HepG2 (cell line): ENCODE results near the gene FAM228A. TPM values are rescaled to one million over a fixed set of nuclear protein-coding genes. Genes with fewer than 3 reads are reported as not detected.

Experiments used
- ATAC-seq: fragments of 200-7000 bp; cut with Tn5 transposase; 3 replicates; pipeline ENCODE4 v1.9.1; 2020; ENCODE audit warnings: mild to moderate bottlenecking, moderate library complexity
- BruUV-seq: library from RNA; stranded (reverse); fragments of 400-500 nt; replicated peaks from 2 replicates; lab custom pipeline; 2021; lab: Mats Ljungman, UMichigan
- CTCF ChIA-PET: fragments of 300-600 bp; formaldehyde crosslinking; extraction: SDS; loops from one replicate; lab custom pipeline; 2021; ENCODE audit warnings: low total read pairs, inconsistent platforms, low intra/inter-chr PET ratio; lab: Yijun Ruan, JAX
- POLR2A ChIA-PET: fragments of 350-600 bp; sonication (Branson Sonifier 250); formaldehyde crosslinking; loops from one replicate; lab custom pipeline; 2020; ENCODE audit warnings: antibody characterized with exemption, inconsistent platforms; lab: Yijun Ruan, JAX
- DNase-seq: peaks from one replicate; pipeline ENCODE4 v3.0.0-alpha.2; 2015; ENCODE audit warnings: low spot score
- FAIRE-seq: peaks from 3 replicates; lab custom pipeline; 2011; peaks lifted over from hg19 to GRCh38; lab: Jason Lieb, UNC
- H2AFZ ChIP-seq: one replicate; pipeline ENCODE4 v1.6.1; 2011; ENCODE audit warnings: low read length, inconsistent platforms
- H3K27ac ChIP-seq: fragments of 300-600 bp; 3 replicates; pipeline ENCODE4 v1.8.0; 2011; ENCODE audit warnings: mixed run types, mild to moderate bottlenecking, mixed read lengths, low read length, inconsistent platforms; ENCODE audit not compliant: insufficient read depth; ENCODE audit errors: extremely low read length
- H3K27me3 ChIP-seq, 2 experiments: fragments of 200-600 bp in 1 of 2; 2 replicates in 1 of 2; 3 replicates in 1 of 2; pipeline versions ENCODE4 v1.6.0 to v1.8.0; 2011; ENCODE audit warnings: low read length in 2 of 2, mild to moderate bottlenecking in 2 of 2, moderate library complexity in 2 of 2, inconsistent platforms in 1 of 2; ENCODE audit not compliant: insufficient read depth in 2 of 2, control insufficient read depth in 1 of 2
- H3K36me3 ChIP-seq, 2 experiments: fragments of 200-600 bp in 1 of 2; replicated peaks in 1 of 2; 2 replicates in 1 of 2; 3 replicates in 1 of 2; pipeline versions ENCODE4 v1.5.1 to v1.8.0; 2011; ENCODE audit warnings: low read length in 2 of 2, inconsistent platforms in 1 of 2; ENCODE audit not compliant: insufficient read depth in 2 of 2, control insufficient read depth in 1 of 2
- H3K4me1 ChIP-seq: 2 replicates; pipeline ENCODE4 v1.5.1; 2012; ENCODE audit warnings: low read length, inconsistent platforms; ENCODE audit not compliant: insufficient read depth
- H3K4me2 ChIP-seq: 2 replicates; pipeline ENCODE4 v1.6.0; 2011; ENCODE audit warnings: low read depth, low read length, inconsistent platforms
- H3K4me3 ChIP-seq, 3 experiments: fragments of 200-600 bp in 1 of 3; sonication (generic), shearing (Covaris generic) in 1 of 3; replicated peaks in 1 of 3; 2 replicates each; pipeline ENCODE4 v1.5.1; 2011 to 2016; ENCODE audit warnings: low read length in 3 of 3, inconsistent platforms in 2 of 3, low read depth in 2 of 3, mild to moderate bottlenecking in 2 of 3, control low read depth in 1 of 3, mixed read lengths in 1 of 3; ENCODE audit not compliant: insufficient read depth in 1 of 3
- H3K79me2 ChIP-seq: one replicate; pipeline ENCODE4 v1.6.1; 2011; ENCODE audit warnings: low read length, inconsistent platforms; ENCODE audit not compliant: insufficient read depth
- H3K9ac ChIP-seq: 2 replicates; pipeline ENCODE4 v1.6.0; 2011; ENCODE audit warnings: mild to moderate bottlenecking, low read depth, low read length, inconsistent platforms; ENCODE audit not compliant: insufficient read depth
- H3K9me3 ChIP-seq: 2 replicates; pipeline ENCODE4 v1.5.1; 2012; ENCODE audit warnings: mild to moderate bottlenecking, low read length
- H4K20me1 ChIP-seq: 2 replicates; pipeline ENCODE4 v1.6.0; 2011; ENCODE audit warnings: inconsistent platforms, mild to moderate bottlenecking, low read length, moderate library complexity; ENCODE audit not compliant: insufficient read depth
- ATM ChIP-seq: fragments of 450-650 bp; IDR thresholded peaks from 2 replicates; pipeline ENCODE4 v1.7.1; 2017; ENCODE audit warnings: mild to moderate bottlenecking, borderline replicate concordance
- CBFB ChIP-seq: sonication (generic); formaldehyde crosslinking; IDR thresholded peaks from 2 replicates; pipeline ENCODE4 v1.4.0; 2020; ENCODE audit warnings: missing genetic modification reagents
- ELF1 ChIP-seq: sonication (generic); formaldehyde crosslinking; IDR thresholded peaks from 2 replicates; pipeline ENCODE4 v1.4.0; 2020; ENCODE audit warnings: missing genetic modification reagents
- ELF3 ChIP-seq: IDR thresholded peaks from 2 replicates; pipeline ENCODE4 v1.6.1; 2016; ENCODE audit warnings: missing genetic modification reagents, missing compliant biosample characterization
- GATA4 ChIP-seq: sonication (generic); IDR thresholded peaks from 2 replicates; pipeline ENCODE4 v1.6.1; 2016; ENCODE audit warnings: antibody characterized with exemption, low read depth, borderline replicate concordance
- KDM1A ChIP-seq: IDR thresholded peaks from 2 replicates; pipeline ENCODE4 v1.6.1; 2016; ENCODE audit warnings: missing compliant biosample characterization
- TBP ChIP-seq: sonication (generic); formaldehyde crosslinking; IDR thresholded peaks from 2 replicates; pipeline ENCODE4 v1.5.0; 2020; ENCODE audit warnings: missing genetic modification reagents
- TEAD3 ChIP-seq: optimal IDR thresholded peaks from 2 replicates; pipeline ENCODE3; 2016; ENCODE audit warnings: borderline replicate concordance
- TEF ChIP-seq: sonication (generic); formaldehyde crosslinking; IDR thresholded peaks from 2 replicates; pipeline ENCODE4 v1.5.0; 2020; ENCODE audit warnings: missing genetic modification reagents
- TRIM22 ChIP-seq: fragments of 450-650 bp; IDR thresholded peaks from 2 replicates; pipeline ENCODE4 v1.6.1; 2017
- ZNF12 ChIP-seq: sonication (generic); formaldehyde crosslinking; IDR thresholded peaks from 2 replicates; pipeline ENCODE4 v1.5.0; 2020; ENCODE audit warnings: missing genetic modification reagents
- ZNF781 ChIP-seq: sonication (generic); formaldehyde crosslinking; IDR thresholded peaks from 2 replicates; pipeline ENCODE4 v1.5.1; 2020; ENCODE audit warnings: borderline replicate concordance, mild to moderate bottlenecking, missing genetic modification reagents; ENCODE audit errors: not compliant biosample characterization
- ZNF83 ChIP-seq: sonication (generic); formaldehyde crosslinking; IDR thresholded peaks from 2 replicates; pipeline ENCODE4 v1.4.0; 2020; ENCODE audit warnings: missing genetic modification reagents, mild to moderate bottlenecking, borderline replicate concordance
- WGBS: methylation state at CpG from one replicate; pipeline ENCODE4 v1.1.6; 2017; ENCODE audit warnings: low lambda C conversion rate; 5-methylcytosine and 5-hydroxymethylcytosine counted together
- in situ Hi-C: cut with HindIII; loops from 2 replicates; pipeline ENCODE4 v1.10.0; 2017; ENCODE audit warnings: low pct_unique_long_range_greater_than_20kb; ENCODE audit not compliant: extremely low pct_ligation_motif_present
- intact Hi-C: fragments of 100-400 bp; cut with micrococcal nuclease; formaldehyde crosslinking; loops from one replicate; pipeline ENCODE4 v1.10.0; 2022; ENCODE audit not compliant: unreplicated experiment
- polyA plus RNA-seq, 8 experiments: library from polyadenylated mRNA; depleted of rRNA in 3 of 8; stranded (reverse) in 7 of 8; unstranded in 1 of 8; fragments of >200 nt; fragmentation: Illumina TruSeq in 4 of 8; extraction: Trizol in 4 of 8; gene quantifications; 2 replicates each; pipeline versions ENCODE4 v1.2.1 to v1.2.3, GENCODE V29; 2011 to 2016; ENCODE audit warnings: low read depth in 4 of 8, missing spikeins in 1 of 8, mixed read lengths in 1 of 8; ENCODE audit not compliant: insufficient read depth in 1 of 8
- total RNA-seq, 5 experiments: library from RNA; depleted of rRNA; stranded (reverse); fragments of >200 nt; fragmentation: Illumina TruSeq; extraction: Trizol; gene quantifications; 2 replicates each; pipeline ENCODE4 v1.2.3, GENCODE V29; 2016; ENCODE audit warnings: low read depth in 1 of 5
- TF ChIP-seq, protein P1 (sequence below): sonication (generic); formaldehyde crosslinking; IDR thresholded peaks from 2 replicates; pipeline ENCODE4 v1.4.0; 2020; ENCODE audit warnings: missing genetic modification reagents
- TF ChIP-seq, protein P2 (sequence below): IDR thresholded peaks from 2 replicates; pipeline ENCODE4 v1.6.1; 2016; ENCODE audit warnings: missing genetic modification reagents, missing compliant biosample characterization
- TF ChIP-seq, protein P3 (sequence below): IDR thresholded peaks from 2 replicates; pipeline ENCODE4 v1.6.1; 2016; ENCODE audit warnings: missing compliant biosample characterization, missing genetic modification reagents, borderline replicate concordance

Gene FAM228A
- total and polyA plus RNA-seq, 2 of the 13 experiments (the other 11 are each of a cell fraction or from before 2014, with no cell fraction given): not detected

DNA sequence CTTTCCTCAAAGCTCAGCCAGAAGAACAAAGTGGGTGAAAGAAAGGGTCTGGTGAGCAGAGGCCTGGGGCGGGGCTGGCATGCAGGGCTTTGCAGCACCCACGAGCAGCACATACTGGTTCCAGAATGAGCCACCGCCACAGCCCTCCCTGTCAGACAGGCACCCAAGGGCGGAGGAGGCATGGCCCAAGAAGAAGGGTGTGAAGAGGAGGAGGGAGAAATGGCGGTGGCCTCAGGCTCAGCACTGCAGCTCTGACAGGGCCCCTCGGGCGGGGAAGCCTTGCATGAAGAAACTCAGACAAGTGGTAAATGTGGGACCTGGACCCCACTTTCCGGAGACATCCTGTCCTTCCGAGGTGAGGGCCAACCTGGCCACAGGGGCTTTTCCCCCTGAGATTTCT is 15.7 kb downstream of the FAM228A start:
- H3K27me3 ChIP-seq: peaks cover 2 to 20% of the 10 kb centered on the region in 2 experiments; a peak in 3 of 5 replicates
- POLR2A ChIA-PET: no interaction called here
- no peak for TF ChIP-seq TBP (CRISPR knock-in tag)
- TF ChIP-seq, protein P1, sequence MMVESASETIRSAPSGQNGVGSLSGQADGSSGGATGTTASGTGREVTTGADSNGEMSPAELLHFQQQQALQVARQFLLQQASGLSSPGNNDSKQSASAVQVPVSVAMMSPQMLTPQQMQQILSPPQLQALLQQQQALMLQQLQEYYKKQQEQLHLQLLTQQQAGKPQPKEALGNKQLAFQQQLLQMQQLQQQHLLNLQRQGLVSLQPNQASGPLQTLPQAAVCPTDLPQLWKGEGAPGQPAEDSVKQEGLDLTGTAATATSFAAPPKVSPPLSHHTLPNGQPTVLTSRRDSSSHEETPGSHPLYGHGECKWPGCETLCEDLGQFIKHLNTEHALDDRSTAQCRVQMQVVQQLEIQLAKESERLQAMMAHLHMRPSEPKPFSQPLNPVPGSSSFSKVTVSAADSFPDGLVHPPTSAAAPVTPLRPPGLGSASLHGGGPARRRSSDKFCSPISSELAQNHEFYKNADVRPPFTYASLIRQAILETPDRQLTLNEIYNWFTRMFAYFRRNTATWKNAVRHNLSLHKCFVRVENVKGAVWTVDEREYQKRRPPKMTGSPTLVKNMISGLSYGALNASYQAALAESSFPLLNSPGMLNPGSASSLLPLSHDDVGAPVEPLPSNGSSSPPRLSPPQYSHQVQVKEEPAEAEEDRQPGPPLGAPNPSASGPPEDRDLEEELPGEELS (CRISPR knock-in tag): no peak
- no peak for TF ChIP-seq TEF (CRISPR knock-in tag)
- no peak for TF ChIP-seq TRIM22
- TF ChIP-seq KDM1A (CRISPR knock-in tag): no peak
- TF ChIP-seq GATA4: no peak
- no peak for TF ChIP-seq CBFB (CRISPR knock-in tag)
- no peak for TF ChIP-seq ZNF12 (CRISPR knock-in tag)
- TF ChIP-seq, protein P2, sequence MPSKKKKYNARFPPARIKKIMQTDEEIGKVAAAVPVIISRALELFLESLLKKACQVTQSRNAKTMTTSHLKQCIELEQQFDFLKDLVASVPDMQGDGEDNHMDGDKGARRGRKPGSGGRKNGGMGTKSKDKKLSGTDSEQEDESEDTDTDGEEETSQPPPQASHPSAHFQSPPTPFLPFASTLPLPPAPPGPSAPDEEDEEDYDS (CRISPR knock-in tag): no peak
- TF ChIP-seq, protein P3, sequence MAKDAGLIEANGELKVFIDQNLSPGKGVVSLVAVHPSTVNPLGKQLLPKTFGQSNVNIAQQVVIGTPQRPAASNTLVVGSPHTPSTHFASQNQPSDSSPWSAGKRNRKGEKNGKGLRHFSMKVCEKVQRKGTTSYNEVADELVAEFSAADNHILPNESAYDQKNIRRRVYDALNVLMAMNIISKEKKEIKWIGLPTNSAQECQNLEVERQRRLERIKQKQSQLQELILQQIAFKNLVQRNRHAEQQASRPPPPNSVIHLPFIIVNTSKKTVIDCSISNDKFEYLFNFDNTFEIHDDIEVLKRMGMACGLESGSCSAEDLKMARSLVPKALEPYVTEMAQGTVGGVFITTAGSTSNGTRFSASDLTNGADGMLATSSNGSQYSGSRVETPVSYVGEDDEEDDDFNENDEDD (CRISPR knock-in tag): no peak
- TF ChIP-seq ELF1: no peak
- no peak for TF ChIP-seq ELF3 (CRISPR knock-in tag)
- no peak for TF ChIP-seq ZNF83 (CRISPR knock-in tag)
- TF ChIP-seq TEAD3 (CRISPR knock-in tag): no peak
- TF ChIP-seq ATM: no peak
- no peak for TF ChIP-seq ZNF781
- TF ChIP-seq, all 625 proteins: peak for 0
- Histone ChIP-seq H3K9me3 (no peaks in the 10 kb centered on the region), H2AFZ (no peak overlapping the region), H4K20me1 (no peaks in the 10 kb centered on the region), H3K36me3 (no peaks in the 10 kb centered on the region), H3K4me2 (no peak overlapping the region), H3K4me3 (no peak overlapping the region), H3K9ac (no peak overlapping the region), H3K4me1 (no peaks in the 10 kb centered on the region), H3K79me2 (no peaks in the 10 kb centered on the region), H3K27ac (no peak overlapping the region)
- peak; percentile 40 for ATAC-seq
- in situ Hi-C loops (no loop called here), intact Hi-C loops (no loop called here)
- BruUV-seq: no TSS peak
- no peak for DNase-seq
- WGBS: 40% methylated on average over 9 of the region's 9 CpGs
- no peak for FAIRE-seq
- CTCF ChIA-PET: no interaction called here
